GM21786 (cell line): Measurements from ENCODE around the gene LCORL.
"Not testable (repeated sequence)": the region's sequence is repeated elsewhere in the genome, so short reads cannot be mapped to it uniquely, and the experiment has no call there.

Experiments used
- ATAC-seq: cut with Tn5 transposase; IDR thresholded peaks from one replicate; pipeline ENCODE4 v1.9.1; 2021; ENCODE audit not compliant: unreplicated experiment

Gene LCORL

GRCh38 chr4:18021720-18022571, at the start of gene LCORL:
LCORL (minus strand) TSS chr4:18021755; CDS start chr4:18021751, 4 bp downstream.
- ATAC-seq, result peak; percentile 76

- no peak for ATAC-seq
These were observed 48.3 kb upstream of the LCORL start for GRCh38 chr4:18069810-18070209.

- no peak for ATAC-seq
These were observed 45.5 kb upstream of the LCORL start for GRCh38 chr4:18067031-18067430.

- no peak for ATAC-seq
These were observed 41.5 kb upstream of the LCORL start for GRCh38 chr4:18063079-18063478.

GRCh38 chr4:18057821-18058533, 36.4 kb upstream of the LCORL start:
- peak; percentile 65 for ATAC-seq

GRCh38 chr4:18056030-18056429, 34.5 kb upstream of the LCORL start:
- ATAC-seq, result no peak

- no peak for ATAC-seq
These were observed 30.6 kb upstream of the LCORL start for GRCh38 chr4:18052158-18052557.

GRCh38 chr4:18051281-18051680, 29.7 kb upstream of the LCORL start:
- no peak for ATAC-seq

GRCh38 chr4:18050448-18050847, 28.9 kb upstream of the LCORL start:
- no peak for ATAC-seq

- ATAC-seq, result no peak
These were observed 27.9 kb upstream of the LCORL start for GRCh38 chr4:18049446-18049845.

GRCh38 chr4:18042754-18043153, 21.2 kb upstream of the LCORL start:
- ATAC-seq, result no peak

- no peak for ATAC-seq
These were observed 20.5 kb upstream of the LCORL start for GRCh38 chr4:18042012-18042411.

GRCh38 chr4:18041114-18041513, 19.6 kb upstream of the LCORL start:
- no peak for ATAC-seq

GRCh38 chr4:18039113-18039512, 17.6 kb upstream of the LCORL start:
- no peak for ATAC-seq

GRCh38 chr4:18036369-18036768, 14.8 kb upstream of the LCORL start:
- not testable (repeated sequence) for ATAC-seq

GRCh38 chr4:18034099-18034498, 12.5 kb upstream of the LCORL start:
- ATAC-seq, result no peak

- ATAC-seq, result no peak
These were observed 11.8 kb upstream of the LCORL start for GRCh38 chr4:18033111-18034085.

- ATAC-seq, result no peak
These were observed 3.7 kb upstream of the LCORL start for GRCh38 chr4:18025288-18025687.

- no peak for ATAC-seq
These were observed 1.1 kb upstream of the LCORL start for GRCh38 chr4:18022572-18023050.

GRCh38 chr4:18021470-18021719, 160 bp downstream of the LCORL start:
- ATAC-seq, result no peak
